NCI-H146 (cell line): ENCODE results near the gene ARHGAP22.
A peak's percentile ranks its signal among the peaks of the same experiment; 100 is the strongest.

Experiments used
- DNase-seq: peaks from one replicate; lab custom pipeline; 2025; lab: John Stamatoyannopoulos, UW

The ARHGAP22 gene

DNA sequence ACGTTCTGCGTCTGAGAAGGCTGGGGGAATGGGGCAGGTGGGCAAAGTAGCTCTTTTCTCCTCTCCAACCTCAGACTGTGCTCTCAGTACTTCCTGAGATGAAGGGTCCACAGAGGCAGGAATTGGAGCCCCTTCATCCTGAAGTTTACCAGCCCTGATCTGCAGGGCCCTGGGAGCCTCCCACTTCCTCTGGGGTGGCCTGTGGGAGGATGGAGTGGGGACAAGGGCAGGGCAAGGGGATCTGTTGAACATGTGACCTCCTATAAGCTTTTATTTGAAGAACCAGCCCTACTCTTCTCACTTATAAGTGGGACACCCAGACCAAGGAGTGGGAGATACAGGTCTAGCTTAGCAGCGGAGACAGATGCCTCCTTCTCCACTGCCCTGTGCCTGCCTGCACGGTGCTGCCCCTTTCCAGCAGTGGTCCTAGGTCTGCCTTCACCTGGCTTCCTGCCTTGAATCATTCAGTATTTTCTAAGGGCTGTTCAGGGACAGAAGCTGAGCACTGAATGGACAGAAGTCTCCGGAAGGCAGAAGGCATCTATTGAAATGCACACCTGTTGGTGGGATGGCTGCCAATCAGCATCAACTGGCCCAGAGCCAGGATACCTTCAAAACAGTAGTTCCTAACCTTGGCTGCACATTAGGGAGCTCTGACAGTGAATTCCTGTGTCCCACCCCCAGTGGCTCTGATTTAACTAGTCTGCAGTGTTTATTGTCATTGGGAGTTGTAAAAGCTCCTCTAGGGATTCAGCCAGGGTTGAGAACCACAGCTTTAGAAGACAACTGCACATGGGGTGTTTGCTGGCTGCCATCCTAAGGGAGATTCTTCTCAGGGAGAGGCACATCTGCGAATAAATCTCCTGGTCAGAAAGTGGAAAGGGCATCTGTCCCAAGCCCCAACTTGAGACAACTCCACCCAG, 2.7 kb upstream of the ARHGAP22 start:
- peak; percentile 36 for DNase-seq

DNA sequence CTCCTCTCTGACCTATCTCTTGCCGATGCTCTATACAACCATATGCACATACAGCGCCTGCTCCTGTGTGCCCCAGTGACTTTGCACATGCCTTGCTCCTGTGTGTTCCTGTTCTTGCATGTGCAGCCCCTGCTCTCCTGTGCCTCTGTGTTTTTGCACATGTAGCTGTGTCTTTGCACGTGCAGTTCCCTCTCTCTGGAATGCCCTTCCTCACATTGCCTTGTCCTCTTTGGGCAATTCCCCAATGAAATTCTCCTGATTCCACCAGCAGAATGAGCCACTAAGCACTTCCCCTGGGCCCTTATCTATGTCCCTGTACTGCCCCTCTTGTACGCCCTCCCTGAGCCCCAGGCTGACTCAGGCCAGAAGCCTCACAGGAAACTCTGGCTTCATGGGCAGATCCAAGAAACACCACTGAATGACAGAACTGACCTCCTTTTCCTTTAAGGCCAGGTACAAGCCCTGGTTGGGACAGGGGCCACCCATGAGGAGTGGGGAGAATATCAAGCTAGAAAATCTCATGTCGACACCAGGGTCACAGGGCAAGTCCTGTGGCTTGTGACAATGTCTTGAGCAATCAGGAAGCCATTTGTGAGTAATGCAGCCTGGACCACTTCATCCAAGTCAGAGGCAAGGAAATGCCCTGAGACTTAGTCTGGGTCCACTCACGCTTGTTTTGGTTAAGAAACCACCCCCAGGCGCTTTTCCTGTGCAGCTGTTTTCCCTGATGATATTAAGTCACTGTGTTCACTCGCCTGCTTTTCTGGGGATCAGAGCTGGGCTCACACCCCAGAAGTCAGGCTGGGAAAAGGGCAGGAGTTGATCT, 1.9 kb upstream of the ARHGAP22 start:
- no peak for DNase-seq

DNA sequence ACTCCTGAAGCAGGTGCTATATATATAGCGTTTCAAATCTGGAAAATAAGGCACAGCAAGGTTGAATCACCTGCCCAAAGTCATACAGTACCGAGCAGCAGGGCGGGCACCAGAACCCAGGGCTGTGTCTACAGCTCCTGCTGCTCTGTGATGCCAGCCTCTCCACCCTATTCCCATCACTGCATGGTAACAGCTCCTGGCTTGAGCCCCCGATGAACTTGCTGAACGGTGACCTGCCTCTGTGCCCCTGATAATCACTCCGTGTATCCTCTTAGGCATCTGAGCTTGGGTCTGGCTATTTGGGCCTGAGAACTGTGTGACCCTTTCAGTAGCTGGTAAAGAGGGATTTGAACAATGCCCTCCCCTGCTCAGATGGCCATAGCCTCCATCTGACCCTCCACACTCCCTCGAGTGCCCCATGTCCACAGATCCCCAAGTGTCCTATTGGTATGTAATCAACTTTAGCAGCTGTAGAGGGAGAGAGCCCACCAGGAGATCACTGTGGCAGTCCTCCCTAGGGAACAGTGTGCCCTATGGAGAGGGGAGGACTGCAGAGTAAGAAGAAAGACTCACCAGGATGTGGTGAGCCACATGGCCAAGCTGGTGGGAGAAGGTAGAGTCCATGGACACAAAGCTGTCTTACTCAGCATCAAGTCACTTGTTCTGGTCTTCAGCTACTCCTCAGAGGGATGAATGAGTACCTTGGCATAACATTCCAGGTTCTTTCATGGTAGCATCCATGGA, 1.1 kb upstream of the ARHGAP22 start:
- no peak for DNase-seq

DNA sequence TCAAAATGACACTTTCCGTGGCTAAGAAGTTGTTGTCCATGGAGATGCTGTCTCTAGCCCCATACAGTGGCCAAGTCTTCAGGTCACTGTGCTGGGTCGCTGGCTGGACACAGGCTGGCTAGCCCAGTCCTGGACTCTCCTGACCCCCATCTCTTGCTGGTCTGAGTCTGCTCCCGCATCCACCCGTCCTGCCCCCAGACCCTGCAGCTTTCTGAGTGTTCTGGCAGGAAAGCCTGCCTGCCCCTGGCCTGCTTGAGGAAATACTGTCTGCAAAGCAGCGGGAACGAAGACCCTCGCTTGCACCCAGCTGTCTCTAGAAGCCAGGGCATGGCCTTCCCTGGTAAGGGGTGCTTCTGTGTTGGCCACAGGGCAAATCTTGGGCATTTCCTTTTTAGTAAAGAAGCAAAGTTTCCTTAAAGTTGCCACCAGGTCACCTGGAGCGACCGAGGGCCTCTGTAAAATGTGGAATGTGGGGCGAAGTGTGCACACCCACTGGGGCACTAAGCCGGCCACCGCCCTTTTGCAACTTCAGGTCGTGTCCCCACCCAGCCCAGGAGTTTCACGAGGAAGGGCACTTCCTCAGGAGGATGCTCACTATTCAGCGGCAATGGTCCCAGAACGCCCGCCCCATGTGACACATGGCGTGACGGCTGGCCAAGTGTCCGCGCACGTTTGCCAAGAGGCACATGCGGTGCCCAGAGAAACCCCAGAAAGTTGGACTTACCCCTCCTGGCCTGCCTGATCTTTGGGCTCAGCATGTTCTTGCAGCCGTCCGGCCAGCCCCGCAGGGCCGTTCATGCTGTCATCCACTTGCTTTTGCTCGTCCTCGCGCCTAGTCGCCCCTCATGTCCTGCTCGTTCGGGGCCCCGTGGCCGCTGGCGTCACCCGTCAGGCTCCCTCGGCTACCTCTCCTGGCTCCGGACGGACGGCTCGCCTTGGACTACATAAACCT, 558 bp downstream of the ARHGAP22 start:
- DNase-seq = peak; percentile 33

DNA sequence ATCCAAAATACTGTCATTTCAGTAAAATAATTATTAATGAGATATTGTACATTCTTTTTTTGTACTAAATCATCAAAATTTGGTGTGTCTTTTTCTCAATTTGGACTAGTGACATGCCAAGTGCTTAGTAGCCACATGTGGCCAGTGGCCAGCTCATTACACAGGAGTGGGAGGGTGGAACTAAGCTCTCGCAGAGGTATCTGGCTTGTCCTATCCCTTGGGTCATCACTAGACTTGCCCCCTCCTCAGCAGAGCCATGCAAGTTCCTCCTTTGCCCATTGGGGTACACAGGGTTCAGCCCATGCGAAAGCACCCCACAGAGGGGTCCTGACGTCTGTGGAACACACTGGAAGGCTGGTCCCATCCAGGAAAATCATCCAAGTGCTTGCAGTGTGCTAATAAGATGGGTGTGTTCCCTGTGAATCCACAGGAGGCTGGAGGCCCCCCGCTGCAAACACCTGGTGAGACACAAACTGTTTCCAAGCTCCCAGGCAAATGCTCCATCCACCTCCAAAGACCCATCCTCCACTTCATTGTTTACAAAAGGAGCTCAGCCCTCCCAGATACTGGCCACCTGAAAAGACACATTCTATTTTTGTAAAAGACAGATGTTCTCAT, 1.3 kb downstream of the ARHGAP22 start:
- peak; percentile 94 for DNase-seq

GRCh38 chr10:48602401-48603135, 2.3 kb downstream of the ARHGAP22 start:
- DNase-seq = no peak

GRCh38 chr10:48601789-48602188, 3.1 kb downstream of the ARHGAP22 start:
- DNase-seq = no peak

DNA sequence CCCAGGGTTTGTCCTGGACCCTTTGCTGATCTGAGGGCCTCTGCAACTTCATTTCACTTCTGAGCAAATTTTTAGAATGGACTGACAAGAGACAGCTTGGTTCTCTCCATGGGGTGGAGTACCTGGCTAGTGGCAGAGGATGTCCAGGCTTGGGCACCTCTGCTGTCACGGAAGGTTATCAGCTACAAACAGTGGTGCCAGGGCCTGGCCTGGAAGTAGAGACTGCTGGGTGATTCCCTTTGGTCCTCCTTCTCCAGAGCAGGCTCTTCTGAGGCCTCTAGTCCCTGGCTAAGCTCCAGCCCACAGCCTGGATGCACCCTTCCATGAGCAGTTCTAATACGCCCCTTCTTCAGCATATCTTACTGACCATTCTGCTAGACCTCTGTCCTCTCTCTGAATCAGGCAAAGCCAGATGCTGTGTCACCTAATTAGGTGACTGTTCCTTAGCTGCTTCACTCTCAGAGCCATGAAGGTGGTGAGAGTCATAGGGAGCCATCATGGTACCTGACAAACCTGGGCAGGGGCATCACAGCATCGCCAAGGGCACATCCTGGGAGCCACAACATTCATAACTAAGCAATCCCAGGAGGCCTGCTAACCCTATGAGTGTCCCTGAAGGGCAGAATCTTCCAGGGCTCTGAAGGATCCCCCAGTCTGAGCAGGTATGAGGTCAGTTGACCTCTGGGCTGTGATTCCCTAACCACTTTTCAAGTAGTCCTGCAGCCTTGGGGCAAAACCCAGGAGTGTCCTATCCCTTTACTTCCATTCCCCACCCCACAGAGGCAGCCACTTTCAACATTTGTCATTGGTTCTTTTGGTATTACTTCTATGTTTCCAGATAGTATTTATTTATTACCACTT, 4.0 kb downstream of the ARHGAP22 start:
- DNase-seq = no peak

DNA sequence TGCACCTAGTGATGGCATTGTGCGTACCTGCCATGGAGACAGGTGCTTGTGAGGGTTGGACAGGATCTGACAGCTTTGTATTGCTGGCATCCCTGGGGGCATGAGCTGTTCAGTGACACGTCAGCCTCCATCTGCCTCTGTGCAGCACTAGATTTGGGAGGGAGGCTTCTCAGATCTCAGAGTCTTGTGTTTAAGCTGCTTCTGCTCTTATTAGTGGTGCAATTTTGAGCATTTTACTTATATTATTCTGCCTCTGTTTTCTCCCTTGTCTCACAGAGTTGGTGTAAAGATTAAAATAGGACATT, 5.1 kb downstream of the ARHGAP22 start:
- peak; percentile 51 for DNase-seq

DNA sequence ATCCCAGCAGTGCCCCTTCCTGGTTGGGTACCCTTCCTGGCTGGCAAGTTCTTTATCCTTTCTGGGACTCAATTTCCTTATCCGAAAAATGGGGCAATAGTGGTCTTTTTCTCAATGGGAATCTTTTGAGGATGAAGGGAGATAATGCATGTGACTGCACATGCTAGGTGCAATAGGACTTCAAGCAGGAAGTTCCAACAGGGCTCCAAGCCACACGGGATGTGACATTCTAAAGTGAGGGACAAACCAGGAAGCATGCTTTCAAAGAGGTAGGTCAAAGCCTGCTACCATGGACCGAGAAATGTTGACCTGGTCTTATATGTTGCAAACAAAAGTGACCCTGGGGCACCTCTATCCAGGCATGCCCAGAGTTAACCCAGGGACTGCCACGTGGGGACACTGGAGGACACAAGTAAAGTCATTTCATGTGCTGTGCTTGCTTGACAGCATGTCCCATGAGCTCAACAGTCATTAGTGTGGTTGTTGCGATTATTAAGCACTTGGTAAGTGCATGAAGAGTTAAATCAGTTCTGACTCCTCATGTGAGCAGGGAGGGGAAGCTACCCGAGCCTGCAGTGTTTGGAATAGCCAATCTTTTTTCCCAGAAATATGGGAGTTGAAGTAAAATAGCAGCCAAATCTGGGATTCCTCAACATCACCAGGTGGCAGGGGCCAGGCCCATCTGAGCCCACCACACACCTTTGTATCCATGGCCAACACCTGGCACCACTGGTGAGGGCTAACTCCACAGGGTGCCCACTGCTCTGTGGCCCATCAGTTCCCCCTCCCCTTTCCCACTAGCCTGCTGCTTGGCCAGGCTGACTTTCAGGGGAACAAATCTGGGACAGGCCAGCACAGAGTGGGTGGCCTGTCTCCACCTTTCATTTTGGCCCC, 5.7 kb downstream of the ARHGAP22 start:
- no peak for DNase-seq

DNA sequence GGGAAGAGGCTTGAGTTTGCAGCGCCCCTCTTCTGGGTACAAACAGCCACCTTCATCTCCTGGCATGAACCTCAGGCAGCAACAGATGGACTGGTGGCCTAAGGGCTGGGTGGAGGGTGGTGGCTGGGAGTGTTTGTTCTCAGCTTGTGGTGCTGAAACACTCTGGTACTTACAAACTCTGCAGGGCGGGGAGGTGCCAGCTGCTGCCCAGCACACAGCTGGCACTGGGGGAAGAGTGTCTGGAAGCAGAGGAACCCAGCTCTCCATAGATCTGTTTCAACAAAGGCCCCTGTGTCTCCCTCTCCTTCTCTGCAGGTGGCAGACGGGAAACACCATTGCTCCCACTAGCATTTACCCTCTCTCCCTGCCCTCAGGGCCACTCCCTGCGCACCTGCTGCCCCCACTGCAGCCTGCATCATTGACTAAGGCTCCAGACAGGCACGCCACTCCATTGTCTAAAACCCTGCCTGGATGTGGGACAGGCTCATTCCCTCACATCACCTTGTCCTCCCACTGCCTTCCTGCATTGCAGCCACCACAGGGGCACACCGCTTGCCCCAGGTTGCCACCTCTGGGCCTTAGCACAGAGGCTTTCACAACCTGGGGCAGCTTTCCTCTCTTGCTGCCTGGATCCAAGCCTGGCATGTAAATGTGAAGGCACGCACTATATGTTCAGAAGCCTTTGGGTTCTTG, 6.5 kb downstream of the ARHGAP22 start:
- DNase-seq = peak; percentile 96

DNA sequence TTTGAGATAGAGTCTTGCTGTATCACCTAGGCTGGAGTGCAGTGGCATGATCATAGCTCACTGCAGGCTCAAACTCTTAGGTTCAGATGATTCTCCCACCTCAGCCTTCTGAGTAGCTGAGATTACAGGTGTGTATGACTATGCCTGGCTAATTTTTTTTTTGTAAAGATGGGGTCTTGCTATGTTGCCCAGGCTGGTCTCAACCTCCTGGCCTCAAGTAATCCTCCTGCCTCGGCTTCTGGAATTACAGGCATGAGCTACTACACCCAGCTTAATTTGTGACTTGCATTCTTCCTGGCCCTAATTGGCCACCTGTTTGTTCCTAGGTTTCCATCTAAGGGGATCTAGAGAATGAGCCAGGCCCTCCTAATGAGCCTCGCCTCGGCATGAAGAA, 9.3 kb downstream of the ARHGAP22 start:
- peak; percentile 4 for DNase-seq

GRCh38 chr10:48594803-48595538, 9.9 kb downstream of the ARHGAP22 start:
- DNase-seq = peak; percentile 97

- no peak for DNase-seq
Measured at GRCh38 chr10:48594371-48594770, 10.5 kb downstream of the ARHGAP22 start.

DNA sequence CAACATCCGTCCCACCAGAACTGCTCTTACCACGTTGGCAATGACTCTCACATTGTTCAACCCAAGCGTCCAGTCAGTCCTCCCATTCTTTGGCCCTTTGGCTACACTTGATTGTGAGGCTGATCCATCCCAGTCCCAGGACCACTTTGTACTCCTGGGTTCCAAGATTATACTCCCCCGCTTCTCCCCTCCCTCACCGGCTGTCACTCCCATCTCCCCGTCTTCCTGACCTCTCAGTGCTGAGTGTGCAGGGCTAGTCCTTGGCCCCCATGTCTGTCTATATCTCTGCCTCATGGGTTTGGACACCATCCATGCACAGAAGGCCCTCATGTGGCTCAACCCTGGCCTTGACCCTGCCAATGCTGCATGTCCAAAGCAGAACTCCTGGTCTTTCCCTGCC, 12.5 kb downstream of the ARHGAP22 start:
- DNase-seq = no peak

DNA sequence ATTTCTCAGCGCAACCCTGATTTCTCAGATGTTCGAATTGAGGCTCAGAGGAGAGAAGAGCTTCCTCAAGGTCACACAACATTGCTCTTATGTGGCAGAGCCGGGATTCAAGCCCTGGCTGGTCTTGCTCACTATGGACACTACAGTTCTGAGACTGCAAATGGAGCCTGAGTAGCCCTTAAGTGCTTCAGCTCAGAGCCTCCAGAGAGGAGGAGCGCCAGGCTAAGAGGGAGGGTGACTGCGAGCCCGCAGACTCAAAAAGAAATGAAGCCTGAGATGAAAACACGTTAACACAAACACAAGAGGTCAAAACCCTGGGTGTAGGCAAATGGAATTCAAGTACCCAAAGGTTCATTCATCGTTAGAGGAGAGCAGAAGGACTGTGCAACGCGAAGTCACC, 13.9 kb downstream of the ARHGAP22 start:
- DNase-seq = no peak

DNA sequence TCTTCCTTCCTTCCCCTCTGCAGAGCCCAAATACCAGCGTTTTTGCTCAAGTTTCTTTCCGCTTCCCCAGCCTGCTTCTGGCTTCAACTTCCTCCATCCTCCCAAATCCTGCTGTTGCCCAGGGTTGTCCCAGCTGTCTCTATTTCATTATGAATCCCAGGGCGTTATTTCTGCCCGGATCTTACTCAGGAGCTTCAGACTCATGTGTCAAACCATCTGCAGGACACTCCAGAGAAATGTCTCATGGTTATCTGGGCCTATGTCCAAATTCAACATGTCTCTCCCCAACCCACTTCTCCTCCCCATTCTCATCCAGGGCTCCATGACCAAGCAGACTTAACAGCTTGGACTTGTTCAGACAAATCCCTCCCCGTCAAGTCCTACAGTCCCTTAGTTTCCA, 15.6 kb downstream of the ARHGAP22 start:
- no peak for DNase-seq
